Right cardiac atrium (tissue), 5 donors: Measurements from ENCODE around the gene DNMT1. TPM values are rescaled to one million over a fixed set of nuclear protein-coding genes. Genes with fewer than 3 reads are reported as not detected.
"Not testable (repeated sequence)": the region's sequence is repeated elsewhere in the genome, so short reads cannot be mapped to it uniquely, and the experiment has no call there.

Source experiments
- ATAC-seq, 2 donors: fragments of 200-7000 bp; cut with Tn5 transposase; one replicate each; pipeline versions ENCODE4 v1.8.0 to v1.9.1; 2020; ENCODE audit warnings: moderate library complexity in 2 of 2, mild to moderate bottlenecking in 1 of 2
- DNase-seq, 3 donors: peaks; one replicate each; pipeline ENCODE4 v3.0.0-alpha.2; 2020
- H3K27ac ChIP-seq: one replicate; pipeline ENCODE4 v1.5.1; 2013; ENCODE audit warnings: mild to moderate bottlenecking, low read length, control low read depth, moderate library complexity
- H3K27me3 ChIP-seq: one replicate; pipeline ENCODE4 v1.6.1; 2013; ENCODE audit not compliant: control insufficient read depth, insufficient read depth
- H3K4me1 ChIP-seq: one replicate; pipeline ENCODE4 v1.6.1; 2013; ENCODE audit warnings: low read length; ENCODE audit not compliant: control insufficient read depth, insufficient read depth
- H3K4me3 ChIP-seq: one replicate; pipeline ENCODE4 v1.5.1; 2013; ENCODE audit warnings: low read length, control low read depth
- H3K9me3 ChIP-seq: one replicate; pipeline ENCODE4 v1.6.1; 2013; ENCODE audit warnings: low read length; ENCODE audit not compliant: control insufficient read depth
- WGBS: extraction: QIAGEN DNeasy Blood & Tissue Kit; methylation state at CpG from one replicate; pipeline ENCODE4 v1.1.7; 2013; 5-methylcytosine and 5-hydroxymethylcytosine counted together
- intact Hi-C, 4 donors: fragments of 100-400 bp; cut with DNase I; formaldehyde crosslinking; loops; one replicate each; pipeline versions ENCODE4 v1.11.0 to v1.14.0; 2022 to 2023
- polyA plus RNA-seq: library from polyadenylated mRNA; stranded (reverse); fragments of 200-250 nt; gene quantifications from one replicate; pipeline ENCODE4 v1.2.3, GENCODE V29; 2013
- total RNA-seq, 4 donors: library from RNA; stranded (reverse); fragmentation: NEBNext Ultra II Directional; extraction: Animal tissue kit (Norgen Biotek cat#: 25700); gene quantifications; one replicate each; pipeline ENCODE4 v1.2.1, GENCODE V29; 2021
- donor health status: healthy with polysubstance abuse.
- donor health status: DM: no; HTN: yes; CAD: no.
- donor health status: DM: no; HTN: no; CAD: no.
- donor health status: DM: no; HTN: yes; CAD: no; lungs with severe emphysema.
- donor health status: DM: yes; HTN: yes; CAD: no.

Gene DNMT1
- total and polyA plus RNA-seq, 5 donors, result 19.3 to 37.2 (median 27.2) TPM

DNA sequence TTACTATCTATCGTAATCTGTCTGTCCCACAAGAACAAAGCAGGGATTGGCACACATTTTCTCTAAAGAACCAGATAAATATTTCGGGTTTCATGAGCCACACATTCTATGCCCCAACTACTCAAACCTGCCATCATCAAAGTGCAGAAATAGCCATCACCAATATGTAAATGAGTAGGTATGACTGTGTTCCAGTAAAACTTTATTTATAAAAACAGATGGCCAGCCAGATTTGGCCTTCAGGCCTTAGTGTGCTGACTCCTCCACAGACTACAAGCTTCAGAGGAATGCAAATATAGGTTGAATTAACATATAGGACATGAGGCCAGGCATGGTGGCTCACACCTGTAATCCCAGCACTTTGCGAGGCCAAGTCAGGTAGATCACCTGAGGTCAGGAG is 8.9 kb upstream of the DNMT1 start:
- no peak for ATAC-seq
- Histone ChIP-seq H3K4me3 (no peak overlapping the region), H3K4me1 (no peaks in the 10 kb centered on the region), H3K27me3 (no peaks in the 10 kb centered on the region), H3K27ac (no peak overlapping the region), H3K9me3 (peaks cover 2% of the 10 kb centered on the region)
- WGBS, result 95% methylated on average over 3 of the region's 3 CpGs
- intact Hi-C loops, result no loop called here
- no peak for DNase-seq

DNA sequence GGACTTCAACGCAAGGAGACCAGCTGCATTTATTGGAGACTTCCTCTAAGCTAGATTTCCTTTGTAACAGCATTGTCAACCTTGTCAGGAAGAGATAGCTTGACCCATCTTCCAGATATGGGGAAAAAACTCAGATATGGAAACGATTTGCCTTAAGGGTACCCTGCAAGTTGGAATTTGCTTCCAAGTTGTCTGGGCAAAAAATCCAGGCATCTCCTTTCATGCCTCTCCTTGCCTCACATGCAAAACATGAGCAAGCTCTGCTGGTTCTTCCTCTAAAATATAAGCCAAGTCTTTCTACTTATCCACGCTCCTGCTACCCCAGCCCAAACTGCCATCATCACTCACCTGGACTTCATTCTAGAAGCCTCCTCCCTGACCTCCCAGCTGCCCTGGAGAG is 6.4 kb upstream of the DNMT1 start:
- intact Hi-C loops, result no loop called here
- H3K9me3 ChIP-seq, result no peaks in the 10 kb centered on the region
- WGBS, result 60% methylated on average over 3 of the region's 3 CpGs
- H3K27ac ChIP-seq, result no peak overlapping the region
- DNase-seq (peak in 1 of 3 donors; percentile 13), ATAC-seq (no peak)
- H3K27me3 ChIP-seq, result no peaks in the 10 kb centered on the region
- no peak overlapping the region for H3K4me3 ChIP-seq
- no peaks in the 10 kb centered on the region for H3K4me1 ChIP-seq

DNA sequence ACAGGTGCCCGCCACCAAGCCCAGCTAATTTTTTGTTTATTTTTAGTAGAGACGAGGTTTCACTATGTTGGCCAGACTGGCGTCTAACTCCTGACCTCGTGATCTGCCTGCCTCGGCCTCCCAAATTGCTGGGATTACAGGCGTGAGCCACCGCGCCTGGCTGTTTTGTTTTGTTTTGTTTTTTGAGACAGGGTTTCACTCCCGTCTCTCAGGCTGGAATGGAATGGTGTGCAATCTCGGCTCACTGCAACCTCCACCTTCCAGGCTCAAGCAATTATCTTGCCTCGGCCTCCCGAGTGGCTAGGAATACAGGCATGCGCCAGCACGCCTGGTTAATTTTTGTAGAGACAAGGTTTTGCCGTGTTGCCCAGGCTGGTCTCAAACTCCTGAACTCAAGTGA is 5.3 kb upstream of the DNMT1 start:
- WGBS, result 91% methylated on average over 15 of the region's 15 CpGs
- H3K27me3 ChIP-seq, intact Hi-C loops, H3K4me1 ChIP-seq, ATAC-seq, H3K9me3 ChIP-seq, H3K4me3 ChIP-seq, H3K27ac ChIP-seq: not testable (repeated sequence)
- DNase-seq, result peak in 1 of 3 donors; percentile 15

DNA sequence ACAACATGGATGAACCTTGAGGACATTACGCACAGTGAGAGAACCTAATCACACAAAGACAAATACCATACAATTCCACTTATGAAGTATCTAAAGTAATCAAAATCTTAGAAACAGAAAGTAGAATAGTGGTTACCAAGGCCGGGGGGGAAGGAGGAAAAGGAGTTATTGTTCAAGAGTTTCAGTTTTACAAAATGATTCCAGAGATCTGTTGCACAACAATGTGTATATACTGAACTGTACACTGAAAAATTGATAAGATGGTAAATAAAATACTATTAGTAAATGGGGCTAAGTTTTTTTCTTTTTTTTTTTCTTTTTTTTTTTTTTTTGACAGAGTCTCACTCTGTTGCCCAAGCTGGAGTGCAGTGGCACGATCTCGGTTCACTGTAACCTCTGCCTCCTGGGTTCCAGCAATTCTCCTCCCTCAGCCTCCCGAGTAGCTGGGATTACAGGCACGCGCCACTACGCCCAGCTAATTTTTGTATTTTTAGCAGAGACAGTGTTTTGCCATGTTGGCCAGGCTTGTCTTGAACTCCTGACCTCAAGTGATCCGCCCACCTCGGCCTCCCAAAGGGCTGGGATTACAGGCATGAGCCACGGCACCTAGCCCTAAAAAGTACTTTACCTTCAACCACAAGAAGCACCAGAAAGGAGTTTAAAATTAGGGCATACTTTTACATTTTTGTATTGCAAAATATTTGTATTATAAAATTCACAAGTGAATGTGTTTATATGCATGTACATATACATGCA is 4.3 kb upstream of the DNMT1 start:
- WGBS, result 58% methylated on average over 11 of the region's 11 CpGs

DNA sequence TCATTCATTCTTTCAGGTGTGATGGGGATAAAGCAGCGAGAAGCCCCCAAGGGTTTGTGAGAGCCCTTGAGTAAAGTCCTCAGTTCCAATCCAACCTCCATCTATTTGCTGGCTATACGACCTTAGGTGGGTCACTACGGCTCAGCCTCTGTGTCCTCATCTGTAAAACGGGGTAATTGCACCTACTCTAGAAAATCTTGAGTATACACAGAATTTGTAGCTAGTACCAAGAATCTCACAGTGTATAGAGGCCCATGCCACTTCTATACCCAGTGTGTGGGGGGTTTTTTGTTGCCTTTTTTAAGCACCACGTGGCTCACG is 406 bp upstream of the DNMT1 start:
- ATAC-seq (no peak), DNase-seq (peak in 1 of 3 donors; percentile 21)
- Histone ChIP-seq H3K4me3 (peak overlapping the region; percentile 60), H3K27me3 (no peaks in the 10 kb centered on the region), H3K4me1 (peaks cover 2% of the 10 kb centered on the region), H3K9me3 (no peaks in the 10 kb centered on the region), H3K27ac (no peak overlapping the region)
- WGBS, result 36% methylated on average over 6 of the region's 6 CpGs
- intact Hi-C loops, result loop anchor here in 2 of 4 donors (5.0 to 10.0 kb wide), 2 partner anchors 42 to 60 kb away; partner anchors contain the start of gene MRPL4 (in 1 of the 2)

More for the DNA sequence above, 4.3 kb upstream of the DNMT1 start:
- H3K4me3 ChIP-seq, ATAC-seq, H3K27ac ChIP-seq, H3K4me1 ChIP-seq, H3K9me3 ChIP-seq, H3K27me3 ChIP-seq: not testable (repeated sequence)
- DNase-seq, result peak in 1 of 3 donors; percentile 5
- intact Hi-C loops, result loop anchor here in 2 of 4 donors (5.0 to 10.0 kb wide), 2 partner anchors 38 to 56 kb away; partner anchors contain the start of gene MRPL4 (in 1 of the 2)

DNA sequence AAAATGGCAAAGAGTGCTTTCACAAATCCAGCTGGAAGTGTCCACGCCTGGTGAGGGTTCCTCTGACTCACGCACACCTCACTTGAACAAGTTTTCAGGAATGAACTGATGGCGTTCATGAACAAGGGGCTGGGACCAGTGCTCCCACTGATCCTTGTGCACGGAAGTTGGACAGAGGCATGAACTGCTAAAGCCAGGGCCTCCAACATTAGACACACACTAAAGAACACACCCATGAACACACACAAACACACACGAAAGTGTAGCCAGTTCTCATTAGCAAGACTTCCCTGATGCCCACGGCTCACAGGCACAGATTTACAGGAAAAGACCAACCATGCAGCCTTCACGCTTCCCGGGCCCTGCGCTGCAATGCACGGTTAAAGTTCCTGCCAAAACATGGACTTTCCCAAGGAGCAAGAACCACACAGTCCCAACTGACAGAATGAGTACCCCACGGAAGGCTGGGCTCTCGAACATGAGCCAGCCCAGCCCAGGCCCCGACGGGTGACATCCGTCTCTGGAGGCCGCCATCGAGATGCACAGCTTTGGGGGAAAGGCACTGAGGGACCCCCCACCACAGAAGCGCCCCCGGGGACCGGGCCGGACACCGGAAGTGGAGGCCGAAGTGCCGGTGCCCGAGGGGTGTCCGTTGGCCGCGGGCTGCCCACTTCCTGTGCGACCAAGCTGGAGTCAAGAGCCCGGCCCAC is 808 bp downstream of the DNMT1 start:
- ATAC-seq, result peak; percentile 22 to 49
- H3K27ac ChIP-seq, result peak overlapping the region; percentile 68
- no peaks in the 10 kb centered on the region for H3K27me3 ChIP-seq
- H3K4me3 ChIP-seq, result peak overlapping the region; percentile 60
- peak in 2 of 3 donors; percentile 4 to 61 for DNase-seq
- WGBS, result under 1% methylated on average over 30 of the region's 30 CpGs
- peaks cover 2% of the 10 kb centered on the region for H3K4me1 ChIP-seq
- H3K9me3 ChIP-seq, result no peaks in the 10 kb centered on the region
- intact Hi-C loops, result loop anchor here in 1 of 4 donors (10.0 kb wide), 1 partner anchor 61 kb away; the partner anchor contains the start of gene MRPL4

DNA sequence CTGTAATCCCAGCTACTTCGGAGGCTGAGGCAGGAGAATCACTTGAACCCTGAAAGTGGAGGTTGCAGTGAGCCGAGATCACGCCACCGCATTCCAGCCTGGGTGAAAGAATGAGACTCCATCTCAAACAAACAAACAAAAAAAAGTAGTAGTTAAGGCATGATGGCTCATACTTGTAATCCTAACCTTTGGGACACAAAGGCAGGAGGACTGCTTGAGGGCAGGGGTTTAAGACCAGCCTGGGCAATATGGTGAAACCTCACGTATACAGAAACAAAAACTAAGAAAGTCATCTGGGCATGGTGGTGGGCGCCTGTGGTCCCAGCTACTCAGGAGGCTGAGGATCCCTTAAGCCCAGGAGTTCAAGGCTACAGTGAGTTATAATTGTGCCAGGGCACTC is 1.8 kb downstream of the DNMT1 start:
- Histone ChIP-seq H3K4me1 (peaks cover 2% of the 10 kb centered on the region), H3K4me3 (no peak overlapping the region), H3K27ac (no peak overlapping the region), H3K27me3 (no peaks in the 10 kb centered on the region), H3K9me3 (no peaks in the 10 kb centered on the region)
- 90% methylated on average over 6 of the region's 6 CpGs for WGBS
- intact Hi-C loops, result loop anchor here in 1 of 4 donors (10.0 kb wide), 1 partner anchor 62 kb away; the partner anchor contains the start of gene MRPL4
- no peak for DNase-seq
- ATAC-seq, result no peak

DNA sequence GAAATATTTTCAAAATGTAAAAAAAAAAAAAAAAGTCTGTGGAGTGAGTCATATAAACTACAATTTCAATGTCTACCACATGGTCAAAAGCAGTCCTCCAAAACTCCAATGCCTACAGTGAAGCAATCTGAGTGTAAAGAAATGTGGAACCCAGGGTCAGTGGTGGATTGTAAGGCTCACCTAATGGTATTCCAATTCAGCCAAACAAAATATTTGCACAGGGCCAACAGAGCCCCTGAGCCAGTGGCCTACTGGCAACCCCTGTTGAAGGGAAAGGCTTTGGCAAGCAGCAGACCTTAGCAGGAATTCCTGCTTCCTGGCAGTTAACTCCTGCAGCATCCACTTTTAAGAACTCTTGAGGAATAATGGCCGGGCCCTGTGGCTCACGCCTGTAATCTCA is 3.4 kb downstream of the DNMT1 start:
- H3K9me3 ChIP-seq, result no peaks in the 10 kb centered on the region
- 47% methylated on average over 2 of the region's 2 CpGs for WGBS
- H3K27ac ChIP-seq, result no peak overlapping the region
- DNase-seq, result peak in 2 of 3 donors; percentile 34 to 45
- no peak overlapping the region for H3K4me3 ChIP-seq
- no peaks in the 10 kb centered on the region for H3K27me3 ChIP-seq
- peak; percentile 12 to 55 for ATAC-seq
- intact Hi-C loops, result loop anchor here in 1 of 4 donors (10.0 kb wide), 1 partner anchor 63 kb away; the partner anchor contains the start of gene MRPL4
- H3K4me1 ChIP-seq, result peaks cover 2% of the 10 kb centered on the region

DNA sequence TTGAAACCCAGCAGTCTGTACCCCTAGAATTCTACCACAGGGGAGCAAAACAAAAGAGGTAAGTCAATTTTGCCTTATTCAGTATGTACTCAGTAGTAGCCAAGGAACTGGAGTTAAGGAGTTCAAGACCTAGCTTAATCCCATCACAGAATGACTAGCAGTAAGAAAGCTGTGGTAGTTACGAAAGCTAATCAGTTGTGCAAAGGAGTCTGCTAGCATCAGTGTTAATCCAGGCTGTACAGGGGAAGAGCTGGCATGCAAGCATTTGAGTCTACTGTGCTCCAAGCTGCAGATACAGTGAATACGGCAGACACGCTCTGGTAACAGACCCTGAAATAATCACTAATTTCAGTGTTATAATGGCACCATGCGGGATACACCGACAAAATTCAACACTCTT is 4.7 kb downstream of the DNMT1 start:
- intact Hi-C loops, result loop anchor here in 1 of 4 donors (10.0 kb wide), 1 partner anchor 65 kb away; the partner anchor contains the start of gene MRPL4
- Histone ChIP-seq H3K4me3 (no peak overlapping the region), H3K27me3 (no peaks in the 10 kb centered on the region), H3K9me3 (no peaks in the 10 kb centered on the region), H3K27ac (no peak overlapping the region), H3K4me1 (peaks cover 2% of the 10 kb centered on the region)
- DNase-seq (no peak), ATAC-seq (no peak)
- 93% methylated on average over 5 of the region's 5 CpGs for WGBS

DNA sequence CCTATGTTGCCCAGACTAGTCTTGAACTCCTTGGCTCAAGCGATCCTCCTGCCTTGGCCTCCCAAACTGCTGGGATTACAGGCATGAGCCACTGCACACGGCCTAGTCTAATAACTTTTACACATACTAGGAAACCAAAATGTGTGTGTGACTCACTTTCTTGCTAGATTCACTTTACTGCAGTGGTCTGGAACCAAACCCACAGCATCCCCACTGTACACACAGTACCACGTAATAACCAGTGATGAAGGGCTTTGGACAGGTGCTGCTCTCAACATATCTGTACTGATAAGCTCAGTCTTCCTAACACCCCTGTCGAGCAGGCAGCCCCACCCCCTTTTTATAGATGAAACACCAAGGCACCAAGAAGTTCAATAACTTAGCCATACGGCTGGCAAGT is 5.1 kb downstream of the DNMT1 start:
- 84% methylated on average over 5 of the region's 5 CpGs for WGBS
- Histone ChIP-seq H3K4me1 (peaks cover 2% of the 10 kb centered on the region), H3K27me3 (no peaks in the 10 kb centered on the region), H3K4me3 (no peak overlapping the region), H3K9me3 (no peaks in the 10 kb centered on the region), H3K27ac (no peak overlapping the region)
- ATAC-seq (no peak), DNase-seq (no peak)
- intact Hi-C loops, result loop anchor here in 1 of 4 donors (10.0 kb wide), 1 partner anchor 65 kb away; the partner anchor contains the start of gene MRPL4

DNA sequence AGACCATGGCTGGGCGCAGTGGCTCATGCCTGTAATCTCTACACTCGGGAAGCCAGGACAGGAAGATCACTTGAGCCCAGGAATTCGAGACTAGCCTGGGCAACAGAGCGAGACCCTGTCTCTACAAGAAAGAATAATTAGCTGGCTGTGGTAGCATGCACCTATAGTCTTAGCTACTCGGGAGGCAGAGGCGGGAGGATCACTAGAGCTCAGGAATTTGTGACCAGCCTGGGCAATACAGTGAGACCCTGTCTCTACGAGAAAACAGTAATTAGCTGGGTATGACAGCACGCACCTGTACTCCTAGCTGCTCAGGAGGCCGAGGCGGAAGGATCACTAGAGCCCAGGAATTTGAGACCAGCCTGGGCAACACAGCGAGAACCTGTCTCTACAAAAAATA is 7.4 kb downstream of the DNMT1 start:
- Histone ChIP-seq H3K4me3 (no peak overlapping the region), H3K27me3 (no peaks in the 10 kb centered on the region), H3K27ac (no peak overlapping the region), H3K4me1 (no peaks in the 10 kb centered on the region), H3K9me3 (no peaks in the 10 kb centered on the region)
- 85% methylated on average over 11 of the region's 11 CpGs for WGBS
- intact Hi-C loops, result no loop called here
- ATAC-seq (no peak), DNase-seq (no peak)
